Activated T-helper 1 cell treated with anti-CD3 and anti-CD28 coated beads, Interleukin-2, amount 50 U/mL, for 16 hours (primary cell): Measurements from ENCODE around the gene UBA1.

Source experiments
- DNase-seq, 2 donors: peaks; one replicate each; pipeline ENCODE4 v3.0.0-alpha.2; 2020; ENCODE audit warnings: low read depth in 1 of 2, low spot score in 1 of 2

Gene UBA1

DNA sequence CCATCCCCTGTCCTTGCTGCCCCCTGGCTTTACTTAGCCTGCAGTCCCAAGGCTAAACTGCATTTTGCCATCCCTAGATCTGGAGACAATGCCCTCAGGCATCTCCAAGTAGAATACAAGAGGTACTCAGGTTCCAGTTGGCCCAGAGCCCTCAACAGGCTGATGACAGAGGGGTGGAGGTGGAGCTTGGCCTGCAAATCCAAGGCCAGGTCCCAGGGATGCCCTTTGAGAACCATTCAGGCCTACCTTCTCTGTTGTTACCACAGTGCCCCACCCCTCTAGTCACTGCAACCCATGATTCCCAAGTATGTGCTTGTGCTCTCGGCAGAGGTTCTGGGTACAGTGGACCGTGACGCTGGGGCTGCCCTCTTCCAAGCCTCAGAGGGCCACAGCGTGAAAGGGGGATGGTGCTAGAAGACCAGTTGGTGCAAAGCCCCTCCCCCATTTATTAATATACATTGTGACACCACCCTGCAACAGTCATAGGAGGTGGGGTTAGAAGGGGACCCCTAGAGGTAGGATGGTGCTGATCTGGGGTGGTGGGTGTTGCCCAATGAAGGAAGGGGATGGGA is 6.4 kb upstream of the UBA1 start:
- no peak for DNase-seq

DNA sequence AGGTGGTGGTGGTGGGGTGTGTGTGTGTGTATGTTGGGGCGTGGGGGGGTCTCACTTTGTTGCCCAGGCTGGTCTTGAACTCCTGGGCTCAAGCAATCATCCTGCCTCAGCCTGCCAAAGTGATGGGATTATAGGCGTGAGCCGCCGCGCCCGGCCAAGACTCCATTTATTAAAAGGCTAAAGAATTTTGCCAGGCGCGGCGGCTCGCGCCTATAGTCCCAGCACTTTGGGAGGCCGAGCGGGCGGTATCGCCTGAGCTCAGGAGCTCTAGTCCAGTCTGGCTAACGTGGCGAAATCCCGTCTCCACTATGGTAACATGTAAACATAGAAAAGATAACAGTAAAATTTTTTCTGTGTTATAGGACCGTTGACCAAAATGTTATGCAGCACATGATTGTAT is 3.7 kb upstream of the UBA1 start:
- no peak for DNase-seq

- DNase-seq, result peak; percentile 48 to 69
These were observed 3.0 kb upstream of the UBA1 start for GRCh38 chrX:47190445-47191269.

DNA sequence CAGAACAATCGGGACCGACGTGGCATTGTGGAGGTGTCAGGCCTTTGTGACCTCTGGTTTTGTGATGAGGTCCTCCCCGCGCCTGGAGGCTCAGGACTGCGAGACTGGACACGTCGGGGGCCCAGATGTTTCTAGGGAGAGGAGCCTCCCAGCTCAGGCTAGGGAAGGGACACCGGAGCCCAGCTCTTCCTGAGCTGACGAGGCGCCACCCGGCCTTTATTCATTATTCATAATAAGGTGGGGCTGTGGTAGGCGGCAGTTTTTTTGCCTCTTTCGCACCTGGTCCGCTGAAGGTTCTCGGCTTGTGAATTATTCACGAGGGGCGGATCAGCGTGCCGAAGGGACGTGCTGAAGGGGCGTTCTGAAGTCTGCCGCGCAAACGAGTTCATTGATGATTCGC is 2.3 kb upstream of the UBA1 start:
- peak; percentile 17 to 19 for DNase-seq

DNA sequence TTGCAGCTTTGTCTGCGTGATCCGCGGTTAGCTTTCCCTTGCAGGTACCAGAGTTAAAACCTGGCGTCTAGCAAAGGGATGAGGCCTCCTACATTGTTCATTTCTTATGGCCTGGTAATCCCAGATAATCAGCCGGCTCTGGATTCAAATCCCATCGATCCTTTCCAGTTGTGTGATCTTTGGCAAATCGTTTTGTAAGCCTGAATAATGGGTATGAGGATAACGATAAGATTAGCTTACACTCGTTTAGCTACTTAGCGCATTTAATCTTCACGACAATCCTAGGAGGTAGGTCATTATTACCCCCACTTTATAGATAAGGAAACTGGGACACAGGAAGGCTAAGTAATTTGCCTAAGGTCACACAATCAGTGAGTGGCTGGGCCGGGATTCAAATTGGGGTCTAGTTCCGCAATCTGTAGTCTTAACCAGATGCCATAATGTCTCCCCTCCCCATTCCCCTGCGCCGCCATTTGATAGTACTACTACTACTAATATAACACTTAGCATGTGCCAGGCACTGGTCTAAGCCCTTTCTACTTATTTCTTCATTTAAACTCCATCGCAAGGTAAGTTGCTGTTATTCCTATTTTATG is 1.7 kb upstream of the UBA1 start:
- no peak for DNase-seq

DNA sequence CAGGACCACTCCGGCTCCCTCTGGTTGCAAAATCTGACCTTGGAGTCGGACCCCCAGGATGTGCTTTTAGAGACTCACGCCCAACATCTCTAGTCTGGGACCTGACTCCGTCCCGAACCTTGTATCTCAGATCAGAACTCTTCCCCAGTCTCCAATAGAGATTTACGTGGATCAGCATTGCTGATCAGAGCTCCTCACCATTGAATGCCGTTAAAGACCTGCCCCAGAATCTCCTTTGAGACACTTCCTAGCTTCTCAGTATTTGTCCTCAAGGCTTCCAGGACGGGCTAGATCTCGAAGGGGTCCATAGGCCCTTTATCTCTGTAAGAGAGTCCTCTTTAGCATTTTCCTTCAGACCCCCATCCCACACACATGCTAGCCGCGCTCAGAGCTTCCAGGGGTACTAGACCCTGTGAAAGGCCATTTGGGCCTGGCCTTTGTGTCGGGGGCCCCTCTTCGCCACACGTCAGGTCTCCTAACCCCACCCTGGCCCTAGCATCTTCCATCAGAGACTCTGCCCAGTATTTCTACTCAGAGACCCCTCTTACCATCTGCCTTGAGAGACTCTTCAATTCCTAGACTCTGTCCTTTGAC is 662 bp downstream of the UBA1 start:
- no peak for DNase-seq

DNA sequence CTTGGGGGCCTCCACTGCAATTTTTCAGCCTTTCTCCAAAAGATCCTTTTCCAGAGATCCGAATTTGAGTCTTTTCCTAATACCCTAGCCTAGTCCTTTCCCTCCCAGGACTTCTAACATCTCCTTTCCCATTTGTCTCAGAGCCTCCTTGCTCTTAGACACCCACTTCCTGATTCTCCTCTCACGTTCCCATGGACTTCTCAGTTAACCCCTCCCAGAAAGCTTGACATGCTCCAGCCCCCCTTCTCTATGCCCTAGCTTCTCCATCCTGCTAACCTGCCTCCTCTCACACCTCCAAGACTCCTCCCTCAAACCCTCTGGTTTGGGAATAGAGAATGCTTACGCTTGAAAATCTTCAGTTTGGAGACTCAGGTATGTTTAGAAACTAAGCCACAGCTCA is 2.5 kb downstream of the UBA1 start:
- no peak for DNase-seq

DNA sequence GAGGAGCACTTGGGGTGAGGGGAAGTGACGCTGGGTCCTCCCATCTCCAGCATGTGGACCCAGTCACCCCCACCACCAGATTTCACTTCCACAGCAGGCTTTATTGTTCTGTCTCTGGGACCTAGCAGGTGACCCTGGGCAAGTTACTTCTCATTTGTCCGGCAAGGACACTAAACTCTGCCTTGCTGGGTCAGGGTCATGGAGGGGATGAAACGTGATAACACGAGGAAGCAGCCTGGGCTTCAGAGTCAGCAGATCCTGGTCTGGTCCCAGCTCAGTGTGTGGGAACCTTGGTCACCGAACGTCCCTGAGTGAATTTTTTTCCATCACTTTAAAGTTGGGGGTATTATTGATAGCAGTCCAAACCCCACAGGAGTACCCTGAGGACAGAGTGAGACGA is 3.9 kb downstream of the UBA1 start:
- no peak for DNase-seq

GRCh38 chrX:47198026-47198686 is 4.5 kb downstream of the UBA1 start:
- DNase-seq, result no peak

DNA sequence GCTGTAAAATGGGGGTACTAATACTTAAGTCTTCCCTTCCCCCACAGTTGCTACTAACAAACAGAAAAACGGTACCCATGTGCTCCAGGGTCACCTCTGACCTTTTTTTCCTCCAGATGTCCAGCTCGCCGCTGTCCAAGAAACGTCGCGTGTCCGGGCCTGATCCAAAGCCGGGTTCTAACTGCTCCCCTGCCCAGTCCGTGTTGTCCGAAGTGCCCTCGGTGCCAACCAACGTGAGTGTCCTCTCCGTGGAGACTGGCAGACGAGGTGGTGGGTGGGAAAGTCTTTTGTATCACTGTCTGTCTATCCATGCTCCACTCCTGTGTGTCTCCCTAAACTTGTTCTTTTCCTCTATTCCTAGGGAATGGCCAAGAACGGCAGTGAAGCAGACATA is 5.1 kb downstream of the UBA1 start:
- no peak for DNase-seq

GRCh38 chrX:47199286-47199685 is 5.7 kb downstream of the UBA1 start:
- no peak for DNase-seq

DNA sequence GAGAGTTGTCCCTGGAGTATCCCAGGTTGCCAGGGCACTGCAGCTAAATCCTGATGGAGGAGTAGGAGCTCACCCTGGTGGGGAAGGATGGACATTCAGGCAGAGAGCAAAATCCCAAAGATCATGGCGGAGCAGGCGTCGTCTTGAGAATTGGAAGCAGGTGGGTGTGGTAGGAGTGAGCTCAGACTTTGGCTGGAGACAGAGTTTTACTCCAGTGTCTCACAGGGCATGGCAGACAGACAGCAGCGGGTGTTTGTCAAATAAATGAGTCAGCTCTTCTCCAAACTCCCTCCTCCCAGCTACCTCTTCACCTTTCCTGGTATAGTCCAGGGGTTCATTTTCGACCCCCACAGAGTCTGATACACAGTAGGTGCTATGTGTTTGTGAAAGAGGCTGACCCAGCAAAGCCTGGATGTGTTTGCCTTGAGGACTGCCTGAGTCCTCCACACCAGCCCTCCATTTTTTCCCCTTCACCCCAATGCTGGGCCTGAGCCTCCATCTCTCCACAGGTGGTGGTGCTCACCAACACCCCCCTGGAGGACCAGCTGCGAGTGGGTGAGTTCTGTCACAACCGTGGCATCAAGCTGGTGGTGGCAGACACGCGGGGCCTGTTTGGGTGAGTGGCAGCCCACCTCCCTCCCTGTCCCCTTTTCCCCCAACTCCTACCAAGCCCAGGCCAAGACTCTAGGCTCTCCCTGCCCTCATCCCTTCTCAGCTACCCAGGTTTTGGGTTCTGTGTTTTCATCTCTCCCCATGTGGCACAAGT is 6.9 kb downstream of the UBA1 start:
- DNase-seq, result no peak

GRCh38 chrX:47201345-47201944 is 7.8 kb downstream of the UBA1 start:
- no peak for DNase-seq

DNA sequence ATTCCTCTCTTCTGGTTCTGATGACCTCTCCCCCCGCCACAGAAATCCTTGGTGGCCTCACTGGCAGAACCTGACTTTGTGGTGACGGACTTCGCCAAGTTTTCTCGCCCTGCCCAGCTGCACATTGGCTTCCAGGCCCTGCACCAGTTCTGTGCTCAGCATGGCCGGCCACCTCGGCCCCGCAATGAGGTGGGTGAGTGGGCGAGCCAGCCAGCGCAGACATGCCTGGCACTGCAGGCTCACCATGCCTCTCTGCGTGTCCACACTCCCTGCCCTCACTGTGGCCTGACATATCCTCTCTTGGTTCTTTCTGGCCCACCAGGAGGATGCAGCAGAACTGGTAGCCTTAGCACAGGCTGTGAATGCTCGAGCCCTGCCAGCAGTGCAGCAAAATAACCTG is 8.7 kb downstream of the UBA1 start:
- no peak for DNase-seq

DNA sequence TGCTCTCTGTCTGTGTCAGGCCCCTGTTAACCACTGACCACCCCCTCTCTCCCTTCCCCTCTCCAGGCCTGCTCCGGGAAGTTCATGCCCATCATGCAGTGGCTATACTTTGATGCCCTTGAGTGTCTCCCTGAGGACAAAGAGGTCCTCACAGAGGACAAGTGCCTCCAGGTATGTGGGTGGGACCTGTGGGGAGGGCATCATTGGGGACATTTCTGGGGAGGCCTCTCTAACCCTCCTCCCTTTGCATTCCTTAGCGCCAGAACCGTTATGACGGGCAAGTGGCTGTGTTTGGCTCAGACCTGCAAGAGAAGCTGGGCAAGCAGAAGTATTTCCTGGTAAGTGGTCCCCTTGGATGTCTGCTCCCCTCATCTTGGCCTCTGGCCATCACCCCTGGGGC is 9.2 kb downstream of the UBA1 start:
- no peak for DNase-seq

GRCh38 chrX:47204970-47205369 is 11.3 kb downstream of the UBA1 start:
- DNase-seq, result no peak

GRCh38 chrX:47206316-47206715 is 12.7 kb downstream of the UBA1 start:
- DNase-seq, result no peak

GRCh38 chrX:47208108-47208507 is 14.5 kb downstream of the UBA1 start:
- DNase-seq, result no peak

GRCh38 chrX:47209508-47210238 is 16.0 kb downstream of the UBA1 start:
- DNase-seq, result no peak
